GM12801 (cell line): ENCODE data around the gene RAB13.

Source experiments
- CTCF ChIP-seq: IDR thresholded peaks from one replicate; pipeline ENCODE4 v1.5.1; 2011; ENCODE audit warnings: control low read depth; ENCODE audit not compliant: insufficient read length; ENCODE audit errors: extremely low read depth

RAB13 gene

DNA sequence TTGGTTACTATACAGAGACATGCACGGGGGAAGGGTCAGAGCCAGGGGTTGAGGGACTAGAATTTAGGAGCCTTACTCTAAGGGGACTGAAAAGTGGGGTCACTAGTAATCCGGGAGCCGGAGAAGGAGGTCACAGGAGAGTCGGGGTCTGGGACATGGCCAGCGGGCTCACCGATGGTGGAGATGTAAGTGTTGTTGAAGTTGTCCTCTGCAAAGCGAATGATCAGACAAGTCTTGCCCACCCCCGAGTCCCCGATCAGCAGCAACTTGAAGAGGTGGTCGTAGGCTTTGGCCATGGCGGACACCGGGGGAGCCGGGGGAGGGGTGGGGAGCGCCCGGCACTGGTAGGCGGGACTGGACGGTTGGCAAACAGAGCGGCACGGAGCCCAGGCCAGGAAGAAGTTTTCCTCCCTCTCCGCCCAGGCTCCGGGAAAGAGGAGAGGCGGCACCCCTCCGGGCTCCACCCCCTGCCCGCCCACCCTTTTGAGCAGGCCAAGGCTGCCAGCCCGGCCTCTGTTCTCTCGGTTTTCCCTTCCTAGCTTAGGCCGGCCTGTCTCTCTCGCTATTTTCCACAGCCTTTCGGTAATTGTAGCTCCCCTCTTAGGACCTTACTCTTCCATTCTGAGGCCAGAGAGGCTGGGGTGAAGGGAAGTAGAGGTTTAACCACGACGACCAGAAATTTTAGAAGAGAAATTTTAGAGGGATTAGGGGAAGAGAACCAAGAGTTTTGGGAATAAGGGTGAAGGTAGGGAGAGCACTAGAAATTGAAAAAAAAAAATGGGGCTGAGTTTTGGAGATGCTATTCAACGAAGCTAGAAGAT lies at the start of gene RAB13:
RAB13 (minus strand) TSS at position 399 of the 821 bp plus-strand sequence; CDS start at position 296, 103 bp downstream.
- TF ChIP-seq CTCF: no peak

- no peak for TF ChIP-seq CTCF
Measured at GRCh38 chr1:154019940-154020339, 33.8 kb upstream of the RAB13 start.

DNA sequence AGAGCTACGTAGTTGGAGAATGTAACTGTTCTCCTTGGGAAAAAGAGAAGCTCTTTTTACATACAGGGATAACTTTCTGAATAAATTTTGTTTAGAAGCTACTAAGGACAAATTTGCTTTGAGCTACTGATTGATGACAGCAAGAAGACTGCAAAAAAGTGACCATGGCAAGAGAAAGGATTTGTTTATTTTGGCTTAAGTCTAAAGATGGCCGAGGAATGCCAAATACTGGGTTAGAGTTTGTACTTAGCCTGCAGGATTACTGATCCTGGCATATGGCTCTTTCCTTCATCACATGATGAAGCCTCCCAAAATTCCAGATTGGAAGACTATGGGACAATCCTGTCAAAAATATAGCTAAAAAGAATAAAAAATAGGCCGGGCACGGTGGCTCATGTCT lies 33.1 kb upstream of the RAB13 start:
- TF ChIP-seq CTCF: no peak

GRCh38 chr1:154014154-154014907 lies 28.2 kb upstream of the RAB13 start:
- no peak for TF ChIP-seq CTCF

DNA sequence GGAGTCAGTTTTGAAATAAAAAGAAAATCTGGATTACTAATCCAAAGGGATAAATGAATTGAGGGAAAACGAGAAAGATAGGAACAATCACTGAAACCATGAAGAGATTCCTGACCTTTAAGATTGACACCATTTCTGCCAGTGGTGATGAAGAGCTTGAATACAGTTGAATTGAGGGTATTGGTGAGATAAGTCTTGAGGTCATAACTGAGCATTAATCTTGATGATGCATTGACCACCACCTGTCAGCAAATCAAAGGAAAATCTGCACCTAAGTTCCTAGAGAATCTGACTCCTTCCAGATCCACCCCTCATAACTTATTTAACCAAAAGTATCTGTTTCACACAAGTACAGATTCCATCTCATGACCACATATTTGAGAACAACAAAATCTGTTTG lies 26.0 kb upstream of the RAB13 start:
- no peak for TF ChIP-seq CTCF

- TF ChIP-seq CTCF: no peak
Measured at GRCh38 chr1:154006136-154006535, 20.0 kb upstream of the RAB13 start.

DNA sequence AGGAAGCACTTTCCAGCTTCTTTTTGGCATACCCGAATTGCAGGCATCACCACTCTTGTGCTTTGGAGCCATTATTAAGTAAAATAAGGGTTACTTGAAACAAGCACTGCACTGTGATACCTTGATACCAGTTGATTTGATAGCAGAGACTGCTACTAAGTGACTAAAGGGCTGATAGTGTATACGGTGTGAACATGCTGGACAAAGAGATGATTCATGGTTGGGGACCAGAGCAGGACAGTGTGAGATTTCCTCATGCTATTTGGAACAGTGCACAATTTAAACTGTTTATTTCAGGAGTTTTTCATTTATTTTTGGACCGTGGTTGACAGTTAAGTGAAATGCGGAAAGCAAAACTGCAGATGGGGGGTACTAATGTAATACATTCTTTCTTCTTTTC lies 14.3 kb upstream of the RAB13 start:
- TF ChIP-seq CTCF: no peak
